OCI-LY7 (cell line): ENCODE results near the gene UBTD2. TPM values are rescaled to one million over a fixed set of nuclear protein-coding genes. Genes with fewer than 3 reads are reported as not detected.

Experiments used
- BruUV-seq: library from RNA; stranded (reverse); fragments of 400-500 nt; replicated peaks from 2 replicates; lab custom pipeline; 2021; lab: Mats Ljungman, UMichigan
- CTCF ChIA-PET: fragments of 300-600 bp; sonication (Branson Sonifier 250); formaldehyde crosslinking; loops from one replicate; lab custom pipeline; 2022; ENCODE audit warnings: antibody characterized with exemption; ENCODE audit not compliant: unreplicated experiment; lab: Charles Lee
- POLR2A ChIA-PET: fragments of 300-600 bp; sonication (Branson Sonifier 250); formaldehyde crosslinking; loops from one replicate; lab custom pipeline; 2022; ENCODE audit warnings: antibody characterized with exemption; lab: Charles Lee
- DNase-seq: peaks from one replicate; pipeline ENCODE4 v3.0.0-alpha.2; 2015; ENCODE audit warnings: low spot score
- H2AFZ ChIP-seq: fragments of 200-600 bp; sonication (generic), shearing (Covaris generic); 2 replicates; pipeline ENCODE4 v1.6.1; 2014; ENCODE audit warnings: mild to moderate bottlenecking, antibody characterized with exemption, low read length, moderate library complexity
- H3K27ac ChIP-seq: fragments of 200-600 bp; sonication (generic); 2 replicates; pipeline ENCODE4 v1.5.1; 2014; ENCODE audit warnings: mixed run types, low read depth, mild to moderate bottlenecking, moderate library complexity, low read length, inconsistent platforms; ENCODE audit not compliant: poor library complexity, severe bottlenecking
- H3K36me3 ChIP-seq: fragments of 200-600 bp; sonication (generic); 2 replicates; pipeline ENCODE4 v1.6.1; 2014; ENCODE audit warnings: mild to moderate bottlenecking, antibody characterized with exemption, low read length, moderate library complexity, mixed read lengths; ENCODE audit not compliant: insufficient read depth
- H3K4me1 ChIP-seq: fragments of 200-600 bp; sonication (generic); 2 replicates; pipeline ENCODE4 v1.5.1; 2014; ENCODE audit warnings: mild to moderate bottlenecking, low read length; ENCODE audit not compliant: insufficient read depth, poor library complexity, severe bottlenecking
- H3K4me2 ChIP-seq: fragments of 200-600 bp; sonication (generic); 2 replicates; pipeline ENCODE4 v1.6.1; 2014; ENCODE audit warnings: mild to moderate bottlenecking, low read length
- H3K4me3 ChIP-seq: fragments of 200-600 bp; sonication (generic); 2 replicates; pipeline ENCODE4 v1.5.1; 2014; ENCODE audit warnings: mild to moderate bottlenecking, low read depth, low read length; ENCODE audit not compliant: poor library complexity, severe bottlenecking
- H3K79me2 ChIP-seq: fragments of 200-600 bp; sonication (generic); 2 replicates; pipeline ENCODE4 v1.6.1; 2016; ENCODE audit warnings: low read depth, mild to moderate bottlenecking, low read length, moderate library complexity, mixed read lengths; ENCODE audit not compliant: insufficient read depth
- H3K9me2 ChIP-seq: fragments of 200-600 bp; sonication (generic); 2 replicates; pipeline ENCODE4 v1.6.1; 2016; ENCODE audit warnings: mild to moderate bottlenecking, low read length, mixed read lengths; ENCODE audit not compliant: insufficient read depth
- H3K9me3 ChIP-seq: fragments of 200-600 bp; sonication (generic); 2 replicates; pipeline ENCODE4 v1.6.1; 2014; ENCODE audit warnings: mild to moderate bottlenecking, mixed run types, low read length, mixed read lengths
- H4K20me1 ChIP-seq: fragments of 200-600 bp; sonication (generic); 2 replicates; pipeline ENCODE4 v1.6.1; 2014; ENCODE audit warnings: mild to moderate bottlenecking, antibody characterized with exemption, low read length, moderate library complexity, mixed read lengths; ENCODE audit not compliant: insufficient read depth
- EZH2phosphoT487 ChIP-seq: fragments of 200-600 bp; sonication (generic); IDR thresholded peaks from 2 replicates; pipeline ENCODE4 v1.6.1; 2018; ENCODE audit warnings: low read depth, borderline replicate concordance, mild to moderate bottlenecking, mixed run types, antibody characterized with exemption, low read length, moderate library complexity, mixed read lengths
- intact Hi-C: fragments of 100-400 bp; cut with micrococcal nuclease; formaldehyde crosslinking; loops from one replicate; pipeline ENCODE4 v1.10.0; 2022; ENCODE audit not compliant: unreplicated experiment
- total RNA-seq, 2 experiments: library from RNA; depleted of rRNA in 1 of 2; stranded (reverse); fragments of >200 nt in 1 of 2; shearing (Covaris generic) in 1 of 2; gene quantifications; 2 replicates each; pipeline ENCODE4 v1.2.3, GENCODE V29; 2014 to 2022
- TF ChIP-seq, protein P1 (sequence below): fragments of 200-600 bp; sonication (generic); conservative IDR thresholded peaks from 2 replicates; pipeline ENCODE4 v1.5.1; 2014; ENCODE audit warnings: mild to moderate bottlenecking, antibody characterized with exemption, low read length, moderate library complexity, mixed read lengths

Gene UBTD2
- total RNA-seq, 2 experiments from 2014 or later = 16.0 to 19.8 TPM

DNA sequence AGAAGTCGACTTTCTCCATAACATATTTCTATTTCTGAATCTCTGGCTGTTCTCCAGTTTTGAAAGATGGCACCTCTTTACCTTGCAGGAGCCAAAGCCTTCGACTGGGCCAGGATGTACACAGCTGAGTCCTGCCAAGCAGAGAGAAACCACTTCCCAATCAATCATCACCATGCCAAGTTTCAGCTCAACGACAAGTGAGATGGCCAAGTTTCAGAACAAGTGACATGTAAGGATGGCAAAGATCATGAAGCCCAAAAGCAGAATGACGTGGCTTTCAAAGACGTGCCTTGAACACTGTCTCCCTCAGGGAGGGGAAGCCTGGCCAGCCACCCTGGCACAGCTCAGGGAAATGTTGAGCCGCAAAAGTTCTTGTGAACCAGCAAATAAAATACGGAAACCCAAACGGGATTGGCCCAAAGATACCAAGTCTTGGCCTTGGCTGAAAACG lies 113.3 kb downstream of the UBTD2 start:
- no TSS peak for BruUV-seq
- no peak overlapping the region for H2AFZ ChIP-seq
- H3K27ac ChIP-seq = no peak overlapping the region
- H3K4me1 ChIP-seq = peaks cover 23% of the 10 kb centered on the region
- H3K36me3 ChIP-seq = no peaks in the 10 kb centered on the region; the same call in 1 of the 2 replicates
- H3K4me3 ChIP-seq = no peak overlapping the region
- TF ChIP-seq, protein P1, sequence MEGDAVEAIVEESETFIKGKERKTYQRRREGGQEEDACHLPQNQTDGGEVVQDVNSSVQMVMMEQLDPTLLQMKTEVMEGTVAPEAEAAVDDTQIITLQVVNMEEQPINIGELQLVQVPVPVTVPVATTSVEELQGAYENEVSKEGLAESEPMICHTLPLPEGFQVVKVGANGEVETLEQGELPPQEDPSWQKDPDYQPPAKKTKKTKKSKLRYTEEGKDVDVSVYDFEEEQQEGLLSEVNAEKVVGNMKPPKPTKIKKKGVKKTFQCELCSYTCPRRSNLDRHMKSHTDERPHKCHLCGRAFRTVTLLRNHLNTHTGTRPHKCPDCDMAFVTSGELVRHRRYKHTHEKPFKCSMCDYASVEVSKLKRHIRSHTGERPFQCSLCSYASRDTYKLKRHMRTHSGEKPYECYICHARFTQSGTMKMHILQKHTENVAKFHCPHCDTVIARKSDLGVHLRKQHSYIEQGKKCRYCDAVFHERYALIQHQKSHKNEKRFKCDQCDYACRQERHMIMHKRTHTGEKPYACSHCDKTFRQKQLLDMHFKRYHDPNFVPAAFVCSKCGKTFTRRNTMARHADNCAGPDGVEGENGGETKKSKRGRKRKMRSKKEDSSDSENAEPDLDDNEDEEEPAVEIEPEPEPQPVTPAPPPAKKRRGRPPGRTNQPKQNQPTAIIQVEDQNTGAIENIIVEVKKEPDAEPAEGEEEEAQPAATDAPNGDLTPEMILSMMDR = no peak
- no peak for TF ChIP-seq EZH2phosphoT487
- DNase-seq = no peak
- H4K20me1 ChIP-seq = no peaks in the 10 kb centered on the region
- no peaks in the 10 kb centered on the region for H3K9me3 ChIP-seq
- H3K9me2 ChIP-seq = no peaks in the 10 kb centered on the region
- CTCF ChIA-PET = no interaction called here
- H3K79me2 ChIP-seq = peaks cover 25% of the 10 kb centered on the region; the same call in 1 of the 2 replicates
- H3K4me2 ChIP-seq = no peak overlapping the region
- intact Hi-C loops = no loop called here
- POLR2A ChIA-PET = no interaction called here

DNA sequence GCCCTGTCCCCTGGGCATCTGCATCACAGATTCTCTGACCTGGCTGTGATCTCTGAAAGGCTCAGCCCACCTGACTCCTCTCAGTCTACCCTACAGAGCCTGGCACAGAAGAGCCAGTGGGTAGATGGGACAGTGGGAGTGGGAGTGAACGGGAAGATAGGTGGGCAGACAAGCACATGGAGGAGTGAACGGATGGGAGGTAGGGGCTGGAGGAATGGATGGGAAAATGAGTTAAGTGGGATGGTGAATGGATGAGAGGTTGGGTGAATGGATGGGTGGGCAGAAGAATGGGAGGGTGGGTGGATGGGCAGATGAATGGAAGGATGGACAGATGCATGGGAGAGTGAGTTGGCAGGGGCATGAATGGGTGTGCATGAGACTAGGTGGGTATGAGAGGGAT lies 114.3 kb downstream of the UBTD2 start:
- H3K9me3 ChIP-seq = no peaks in the 10 kb centered on the region
- peaks cover 17% of the 10 kb centered on the region; the same call in 1 of the 2 replicates for H3K79me2 ChIP-seq
- peaks cover 25% of the 10 kb centered on the region for H3K4me1 ChIP-seq
- no peaks in the 10 kb centered on the region; the same call in 1 of the 2 replicates for H3K36me3 ChIP-seq
- no peak overlapping the region for H3K4me2 ChIP-seq
- POLR2A ChIA-PET = interaction anchor here (1.0 kb wide), 1 partner anchor 13 kb away, joined by 3 read pairs; no protein-coding TSS in a partner anchor
- no peaks in the 10 kb centered on the region for H4K20me1 ChIP-seq
- CTCF ChIA-PET = no interaction called here
- no peak overlapping the region for H3K27ac ChIP-seq
- H3K9me2 ChIP-seq = no peaks in the 10 kb centered on the region
- BruUV-seq = no TSS peak
- no peak overlapping the region for H3K4me3 ChIP-seq
- no peak for DNase-seq
- TF ChIP-seq, protein P1 = no peak
- no peak for TF ChIP-seq EZH2phosphoT487
- H2AFZ ChIP-seq = no peak overlapping the region
- intact Hi-C loops = no loop called here

DNA sequence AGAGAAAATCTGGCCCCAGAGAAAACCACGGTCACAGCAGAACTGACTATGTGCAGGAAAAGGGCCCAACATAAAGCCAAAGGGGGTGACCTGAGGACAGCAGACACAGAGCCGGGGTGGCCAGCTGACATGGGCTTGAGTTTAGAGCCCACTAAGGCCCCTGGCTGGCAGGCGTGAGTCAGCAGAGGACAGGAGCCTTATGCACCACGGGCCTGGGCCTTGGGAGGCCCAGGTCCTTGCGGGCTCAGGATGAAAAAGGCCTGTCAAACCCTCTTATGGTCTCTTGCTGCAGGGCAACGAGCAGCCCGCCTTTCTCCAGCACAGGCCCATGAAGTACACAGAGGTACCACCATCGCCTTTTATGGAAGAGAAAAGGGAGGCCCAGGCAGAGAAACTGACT lies 115.3 kb downstream of the UBTD2 start:
- POLR2A ChIA-PET = interaction anchor here (1.0 kb wide), 1 partner anchor 12 kb away, joined by 3 read pairs; no protein-coding TSS in a partner anchor
- Histone ChIP-seq H3K9me3 (no peaks in the 10 kb centered on the region), H3K27ac (no peak overlapping the region), H2AFZ (no peak overlapping the region), H3K4me3 (no peak overlapping the region), H3K9me2 (no peaks in the 10 kb centered on the region), H3K36me3 (no peaks in the 10 kb centered on the region; the same call in 1 of the 2 replicates), H3K4me2 (no peak overlapping the region), H4K20me1 (no peaks in the 10 kb centered on the region), H3K4me1 (peaks cover 17% of the 10 kb centered on the region), H3K79me2 (peaks cover 8% of the 10 kb centered on the region; the same call in 1 of the 2 replicates)
- no TSS peak for BruUV-seq
- no peak for TF ChIP-seq EZH2phosphoT487
- TF ChIP-seq, protein P1 = no peak
- intact Hi-C loops = no loop called here
- CTCF ChIA-PET = no interaction called here
- no peak for DNase-seq
